K562 (cell line): ENCODE data around the gene HTR3C. TPM values are rescaled to one million over a fixed set of nuclear protein-coding genes. Genes with fewer than 3 reads are reported as not detected.

Experiments
- CEBPZ ChIP-seq: fragments of 150-350 bp; IDR thresholded peaks from 2 replicates; pipeline ENCODE4 v1.6.1; 2014; ENCODE audit warnings: low read depth, mild to moderate bottlenecking, low read length, borderline replicate concordance
- CHAMP1 ChIP-seq: fragments of 450-650 bp; IDR thresholded peaks from 2 replicates; pipeline ENCODE4 v1.6.1; 2016; ENCODE audit warnings: mild to moderate bottlenecking
- CHCHD3 ChIP-seq: fragments of 250-450 bp; sonication (Bioruptor Pico); IDR thresholded peaks from 2 replicates; pipeline ENCODE4 v2.1.2; 2022; ENCODE audit warnings: mild to moderate bottlenecking
- E4F1 ChIP-seq: fragments of 250-450 bp; sonication (Bioruptor Pico); IDR thresholded peaks from 2 replicates; pipeline ENCODE4 v1.5.0; 2021; ENCODE audit warnings: mild to moderate bottlenecking, borderline replicate concordance
- ESRRB ChIP-seq: fragments of 250-450 bp; sonication (Bioruptor Pico); IDR thresholded peaks from 2 replicates; pipeline ENCODE4 v1.5.0; 2020; ENCODE audit warnings: mild to moderate bottlenecking, moderate library complexity, borderline replicate concordance
- GATAD2A ChIP-seq: fragments of 450-650 bp; IDR thresholded peaks from 2 replicates; pipeline ENCODE4 v1.6.1; 2017
- HMGN3 ChIP-seq: IDR thresholded peaks from 2 replicates; pipeline ENCODE4 v1.6.1; 2011; ENCODE audit warnings: borderline replicate concordance, low read depth, mild to moderate bottlenecking, mixed read lengths, low read length; ENCODE audit not compliant: insufficient read length; ENCODE audit errors: extremely low read depth
- KAT8 ChIP-seq: fragments of 450-650 bp; IDR thresholded peaks from 2 replicates; pipeline ENCODE4 v1.6.1; 2016; ENCODE audit warnings: low read depth, mild to moderate bottlenecking
- LARP7 ChIP-seq: fragments of 450-650 bp; IDR thresholded peaks from 2 replicates; pipeline ENCODE4 v1.6.1; 2016
- MYBL2 ChIP-seq, 2 experiments: fragments of 450-650 bp in 1 of 2; sonication (generic) in 1 of 2; formaldehyde crosslinking in 1 of 2; IDR thresholded peaks; 2 replicates each; pipeline versions ENCODE4 v1.6.1 to v1.8.1; 2017 to 2022; ENCODE audit warnings: borderline replicate concordance in 1 of 2, inconsistent platforms in 1 of 2, low read depth in 1 of 2, mild to moderate bottlenecking in 1 of 2, missing genetic modification reagents in 1 of 2, moderate library complexity in 1 of 2
- PHF8 ChIP-seq: fragments of 200-600 bp; sonication (generic); IDR thresholded peaks from 2 replicates; pipeline ENCODE4 v1.6.1; 2012; ENCODE audit warnings: mixed run types, mild to moderate bottlenecking, inconsistent platforms, low read length, moderate library complexity, borderline replicate concordance
- POU5F1 ChIP-seq: fragments of 150-350 bp; IDR thresholded peaks from 2 replicates; pipeline ENCODE4 v1.6.1; 2014; ENCODE audit warnings: borderline replicate concordance, low read length, low read depth, mild to moderate bottlenecking; ENCODE audit not compliant: partially characterized antibody
- RFX1 ChIP-seq: fragments of 450-650 bp; IDR thresholded peaks from 2 replicates; pipeline ENCODE4 v1.6.1; 2016; ENCODE audit warnings: mild to moderate bottlenecking, moderate library complexity
- SMARCB1 ChIP-seq: IDR thresholded peaks from 2 replicates; pipeline ENCODE4 v1.6.1; 2011; ENCODE audit warnings: improper control_type of control experiment, low read depth; ENCODE audit not compliant: insufficient read length
- TAL1 ChIP-seq: fragments of 450-650 bp; IDR thresholded peaks from 2 replicates; pipeline ENCODE4 v1.6.1; 2016; ENCODE audit warnings: mild to moderate bottlenecking
- ZBTB9 ChIP-seq: fragments of 450-650 bp; formaldehyde crosslinking; IDR thresholded peaks from 2 replicates; pipeline ENCODE4 v1.4.0; 2020; ENCODE audit warnings: mild to moderate bottlenecking, moderate library complexity
- ZFP36 ChIP-seq: fragments of 150-350 bp; IDR thresholded peaks from 2 replicates; pipeline ENCODE4 v1.6.1; 2018; ENCODE audit warnings: low read length, low read depth; ENCODE audit not compliant: partially characterized antibody
- ZNF197 ChIP-seq: fragments of 200-800 bp; sonication (Bioruptor generic); IDR thresholded peaks from 2 replicates; pipeline ENCODE4 v1.6.1; 2016; ENCODE audit warnings: low read depth, missing genetic modification characterization, missing compliant biosample characterization
- ZZZ3 ChIP-seq: fragments of 450-650 bp; IDR thresholded peaks from 2 replicates; pipeline ENCODE4 v1.6.1; 2016; ENCODE audit warnings: antibody characterized with exemption, mild to moderate bottlenecking, moderate library complexity
- polyA plus RNA-seq, 8 experiments: library from polyadenylated mRNA; depleted of rRNA in 4 of 8; stranded (reverse) in 5 of 8; unstranded in 3 of 8; fragments of >200 nt; fragmentation: Nextera tagmentation in 2 of 8; fragmentation: Illumina TruSeq in 1 of 8; extraction: Ambion mirVana in 2 of 8; extraction: Trizol in 1 of 8; gene quantifications; 2 replicates each; pipeline versions ENCODE4 v1.2.1 to v1.2.3, GENCODE V29; 2011 to 2014; ENCODE audit warnings: inconsistent platforms in 1 of 8, missing spikeins in 1 of 8
- total RNA-seq, 7 experiments: library from RNA; depleted of rRNA in 6 of 7; stranded (reverse); fragments of >200 nt in 6 of 7; fragmentation: Illumina TruSeq in 2 of 7; extraction: Trizol in 2 of 7; gene quantifications; 2 replicates each; pipeline versions ENCODE4 v1.2.1 to v1.2.3, GENCODE V29; 2011 to 2021; ENCODE audit warnings: low replicate concordance in 1 of 7

The HTR3C gene
- total and polyA plus RNA-seq, 9 of the 15 experiments (the other 6 are each of a cell fraction or from before 2014, with no cell fraction given) = 0.04 to 0.06 TPM; not detected in 7

GRCh38 chr3:184085389-184085852 lies 32.6 kb downstream of the HTR3C start (continued):
- TF ChIP-seq RFX1 = no peak
- TF ChIP-seq GATAD2A = no peak
- TF ChIP-seq HMGN3 = no peak
- no peak for TF ChIP-seq KAT8
- TF ChIP-seq CHCHD3 (CRISPR knock-in tag) = no peak
- no peak for TF ChIP-seq E4F1 (CRISPR knock-in tag)
- no peak for TF ChIP-seq LARP7
- TF ChIP-seq SMARCB1 = no peak
- TF ChIP-seq POU5F1 = no peak
- TF ChIP-seq ZBTB9 (CRISPR knock-in tag) = no peak
- TF ChIP-seq ZNF197 (CRISPR knock-in tag) = no peak
- TF ChIP-seq ESRRB (CRISPR knock-in tag) = no peak
- TF ChIP-seq TAL1 = 0 out of 2 replicates have a peak, but pooled peaks have one; percentile 17
- TF ChIP-seq ZFP36 = no peak
- no peak for TF ChIP-seq MYBL2 (IDR thresholded peaks at IDR 0.05; ENCODE audit: low read depth)
- TF ChIP-seq MYBL2 (CRISPR knock-in tag; IDR thresholded peaks at IDR 0.05; ENCODE audit: borderline replicate concordance) = no peak
- TF ChIP-seq CHAMP1 = no peak
- no peak for TF ChIP-seq CEBPZ
- TF ChIP-seq ZZZ3 = no peak
- TF ChIP-seq PHF8 = no peak
